WTC11 (cell line): ENCODE measurements around the gene LPCAT1. TPM values are rescaled to one million over a fixed set of nuclear protein-coding genes. Genes with fewer than 3 reads are reported as not detected.
"Not testable (repeated sequence)": the region's sequence is repeated elsewhere in the genome, so short reads cannot be mapped to it uniquely, and the experiment has no call there.

Source experiments
- ATAC-seq: fragments of 200-7000 bp; cut with Tn5 transposase; 2 replicates; pipeline ENCODE4 v1.10.0; 2021; ENCODE audit warnings: mild to moderate bottlenecking, moderate library complexity
- CTCF ChIA-PET: fragments of 300-600 bp; sonication (Branson Sonifier 250); formaldehyde crosslinking; loops from one replicate; lab custom pipeline; 2021; ENCODE audit warnings: antibody characterized with exemption; lab: Charles Lee
- POLR2A ChIA-PET: fragments of 350-600 bp; sonication (Branson Sonifier 250); formaldehyde crosslinking; loops from one replicate; lab custom pipeline; 2021; ENCODE audit warnings: antibody characterized with exemption; lab: Charles Lee
- DNase-seq: peaks from one replicate; pipeline ENCODE4 v3.0.0; 2021; ENCODE audit warnings: low spot score
- H3K27ac Mint-ChIP-seq: 2 replicates; pipeline ENCODE4 v1.8.0; 2021; ENCODE audit warnings: mixed read lengths
- H3K27me3 Mint-ChIP-seq: 2 replicates; pipeline ENCODE4 v1.8.0; 2021; ENCODE audit warnings: low read depth, mild to moderate bottlenecking, moderate library complexity, mixed read lengths
- H3K36me3 Mint-ChIP-seq: 2 replicates; pipeline ENCODE4 v1.8.0; 2021; ENCODE audit warnings: mixed read lengths
- H3K4me1 Mint-ChIP-seq: 2 replicates; pipeline ENCODE4 v1.8.0; 2022; ENCODE audit warnings: mixed read lengths
- H3K4me3 Mint-ChIP-seq: 2 replicates; pipeline ENCODE4 v1.8.0; 2021; ENCODE audit warnings: mild to moderate bottlenecking, moderate library complexity, mixed read lengths
- H3K9me3 Mint-ChIP-seq: 2 replicates; pipeline ENCODE4 v1.8.0; 2021; ENCODE audit warnings: mixed read lengths
- CREM ChIP-seq: sonication (generic); formaldehyde crosslinking; IDR thresholded peaks from 2 replicates; pipeline ENCODE4 v1.8.1; 2022; ENCODE audit warnings: mild to moderate bottlenecking, missing genetic modification reagents, moderate library complexity
- EMX1 ChIP-seq: fragments of 250-450 bp; sonication (Bioruptor Pico); IDR thresholded peaks from 2 replicates; pipeline ENCODE4 v1.8.0; 2021; ENCODE audit warnings: mild to moderate bottlenecking
- GABPB1 ChIP-seq: sonication (generic); formaldehyde crosslinking; IDR thresholded peaks from 2 replicates; pipeline ENCODE4 v1.8.1; 2023; ENCODE audit warnings: mild to moderate bottlenecking, missing genetic modification reagents
- GRHL2 ChIP-seq: fragments of 250-450 bp; sonication (Bioruptor Pico); IDR thresholded peaks from 2 replicates; pipeline ENCODE4 v1.8.0; 2022; ENCODE audit warnings: mild to moderate bottlenecking, moderate library complexity; ENCODE audit not compliant: insufficient replicate concordance, severe bottlenecking
- MXD4 ChIP-seq: fragments of 250-450 bp; sonication (Bioruptor Pico); IDR thresholded peaks from 2 replicates; pipeline ENCODE4 v1.8.0; 2021; ENCODE audit warnings: mild to moderate bottlenecking, moderate library complexity, borderline replicate concordance
- TCF7 ChIP-seq: sonication (generic); formaldehyde crosslinking; IDR thresholded peaks from 2 replicates; pipeline ENCODE4 v1.8.0; 2022; ENCODE audit warnings: mild to moderate bottlenecking, low read depth, missing genetic modification reagents, moderate library complexity
- ZNF138 ChIP-seq: sonication (generic); formaldehyde crosslinking; conservative IDR thresholded peaks from 2 replicates; pipeline ENCODE4 v1.8.1; 2022; ENCODE audit warnings: mild to moderate bottlenecking, moderate library complexity, missing genetic modification reagents
- ZNF317 ChIP-seq: sonication (generic); formaldehyde crosslinking; IDR thresholded peaks from 2 replicates; pipeline ENCODE4 v1.8.1; 2023; ENCODE audit warnings: low read depth, mild to moderate bottlenecking, moderate library complexity, missing genetic modification reagents, borderline replicate concordance
- total RNA-seq: library from RNA; stranded (reverse); gene quantifications from 3 replicates; pipeline ENCODE4 v1.2.3, GENCODE V29; 2021
- TF ChIP-seq, protein P1 (sequence below): sonication (generic); formaldehyde crosslinking; IDR thresholded peaks from 2 replicates; pipeline ENCODE4 v1.8.0; 2023; ENCODE audit warnings: mild to moderate bottlenecking, missing genetic modification reagents
- TF ChIP-seq, protein P2 (sequence below): sonication (generic); formaldehyde crosslinking; IDR thresholded peaks from 2 replicates; pipeline ENCODE4 v1.8.1; 2022; ENCODE audit warnings: mild to moderate bottlenecking, moderate library complexity, missing genetic modification reagents
- TF ChIP-seq, protein P3 (sequence below): fragments of 250-450 bp; sonication (Bioruptor Pico); conservative IDR thresholded peaks from 2 replicates; pipeline ENCODE4 v1.9.0; 2021; ENCODE audit warnings: mild to moderate bottlenecking
- TF ChIP-seq, protein P4 (sequence below): sonication (generic); formaldehyde crosslinking; IDR thresholded peaks from 2 replicates; pipeline ENCODE4 v1.8.1; 2023; ENCODE audit warnings: mild to moderate bottlenecking, missing genetic modification reagents

The LPCAT1 gene
- total RNA-seq, 1 experiment from 2014 or later = 206 TPM

DNA sequence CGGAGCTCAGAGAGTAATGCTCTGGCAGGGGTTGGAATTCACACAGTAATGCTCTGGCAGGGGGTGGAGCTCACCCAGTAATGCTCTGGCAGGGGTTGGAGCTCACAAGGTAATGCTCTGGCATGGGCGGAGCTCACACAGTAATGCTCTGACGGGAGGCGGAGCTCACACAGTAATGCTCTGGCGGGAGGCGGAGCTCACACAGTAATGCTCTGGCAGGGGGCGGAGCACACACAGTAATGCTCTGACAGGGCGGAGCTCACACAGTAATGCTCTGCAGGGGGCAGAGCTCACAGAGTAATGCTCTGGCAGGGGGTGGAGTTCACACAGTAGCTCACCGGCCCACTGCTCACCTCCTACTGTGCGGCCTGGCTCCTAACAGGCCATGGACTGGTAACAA is 47.2 kb upstream of the LPCAT1 start (continued):
- TF ChIP-seq ZNF317 (CRISPR knock-in tag) (no peak), TCF7 (CRISPR knock-in tag) (no peak), MXD4 (CRISPR knock-in tag) (no peak)
- TF ChIP-seq, protein P1, sequence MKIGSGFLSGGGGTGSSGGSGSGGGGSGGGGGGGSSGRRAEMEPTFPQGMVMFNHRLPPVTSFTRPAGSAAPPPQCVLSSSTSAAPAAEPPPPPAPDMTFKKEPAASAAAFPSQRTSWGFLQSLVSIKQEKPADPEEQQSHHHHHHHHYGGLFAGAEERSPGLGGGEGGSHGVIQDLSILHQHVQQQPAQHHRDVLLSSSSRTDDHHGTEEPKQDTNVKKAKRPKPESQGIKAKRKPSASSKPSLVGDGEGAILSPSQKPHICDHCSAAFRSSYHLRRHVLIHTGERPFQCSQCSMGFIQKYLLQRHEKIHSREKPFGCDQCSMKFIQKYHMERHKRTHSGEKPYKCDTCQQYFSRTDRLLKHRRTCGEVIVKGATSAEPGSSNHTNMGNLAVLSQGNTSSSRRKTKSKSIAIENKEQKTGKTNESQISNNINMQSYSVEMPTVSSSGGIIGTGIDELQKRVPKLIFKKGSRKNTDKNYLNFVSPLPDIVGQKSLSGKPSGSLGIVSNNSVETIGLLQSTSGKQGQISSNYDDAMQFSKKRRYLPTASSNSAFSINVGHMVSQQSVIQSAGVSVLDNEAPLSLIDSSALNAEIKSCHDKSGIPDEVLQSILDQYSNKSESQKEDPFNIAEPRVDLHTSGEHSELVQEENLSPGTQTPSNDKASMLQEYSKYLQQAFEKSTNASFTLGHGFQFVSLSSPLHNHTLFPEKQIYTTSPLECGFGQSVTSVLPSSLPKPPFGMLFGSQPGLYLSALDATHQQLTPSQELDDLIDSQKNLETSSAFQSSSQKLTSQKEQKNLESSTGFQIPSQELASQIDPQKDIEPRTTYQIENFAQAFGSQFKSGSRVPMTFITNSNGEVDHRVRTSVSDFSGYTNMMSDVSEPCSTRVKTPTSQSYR (CRISPR knock-in tag) = no peak
- TF ChIP-seq, protein P2, sequence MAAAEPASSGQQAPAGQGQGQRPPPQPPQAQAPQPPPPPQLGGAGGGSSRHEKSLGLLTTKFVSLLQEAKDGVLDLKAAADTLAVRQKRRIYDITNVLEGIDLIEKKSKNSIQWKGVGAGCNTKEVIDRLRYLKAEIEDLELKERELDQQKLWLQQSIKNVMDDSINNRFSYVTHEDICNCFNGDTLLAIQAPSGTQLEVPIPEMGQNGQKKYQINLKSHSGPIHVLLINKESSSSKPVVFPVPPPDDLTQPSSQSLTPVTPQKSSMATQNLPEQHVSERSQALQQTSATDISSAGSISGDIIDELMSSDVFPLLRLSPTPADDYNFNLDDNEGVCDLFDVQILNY (CRISPR knock-in tag) = no peak

DNA sequence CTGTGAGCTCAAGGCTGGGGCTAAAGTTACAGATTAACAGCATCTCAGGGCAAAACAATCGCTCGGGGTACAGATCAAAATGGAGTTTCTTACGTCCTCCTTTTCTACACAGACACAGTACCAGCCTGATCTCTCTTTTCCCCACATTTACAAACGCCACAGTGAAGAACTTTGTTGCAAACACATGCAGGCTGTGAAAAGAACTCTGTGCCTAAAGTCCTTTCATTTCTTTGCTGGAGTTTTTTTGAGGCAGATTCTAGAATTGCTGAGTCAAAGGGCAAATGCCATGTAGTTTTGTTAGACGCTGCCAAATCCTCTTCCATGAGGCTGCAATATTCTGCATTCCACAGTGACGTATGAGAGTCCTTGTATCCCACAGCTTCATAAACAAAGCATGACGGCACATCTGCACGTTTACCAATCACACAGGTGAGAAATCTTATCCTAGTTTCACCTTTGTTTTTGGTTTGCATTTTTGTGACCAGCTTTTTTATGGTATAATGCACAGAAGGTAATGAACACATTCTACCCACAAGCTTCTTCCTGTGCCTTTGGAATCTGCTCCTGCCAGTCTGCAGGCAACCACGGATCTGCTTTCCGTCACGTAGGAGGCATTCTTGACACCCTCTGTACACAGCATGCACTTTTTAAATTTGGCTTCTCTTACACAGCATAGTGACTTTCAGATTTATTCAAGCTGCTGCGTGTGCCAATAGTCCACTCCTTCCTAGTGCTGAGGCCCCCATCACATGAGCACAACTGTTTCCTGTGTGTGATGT is 44.6 kb upstream of the LPCAT1 start:
- DNase-seq (no peak), ATAC-seq (no peak)
- no peak for TF ChIP-seq ZNF138 (CRISPR knock-in tag)
- no peak; the same call in 1 of the 2 replicates for TF ChIP-seq GABPB1 (CRISPR knock-in tag)
- no peak for TF ChIP-seq GRHL2 (CRISPR knock-in tag)
- TF ChIP-seq, protein P3, sequence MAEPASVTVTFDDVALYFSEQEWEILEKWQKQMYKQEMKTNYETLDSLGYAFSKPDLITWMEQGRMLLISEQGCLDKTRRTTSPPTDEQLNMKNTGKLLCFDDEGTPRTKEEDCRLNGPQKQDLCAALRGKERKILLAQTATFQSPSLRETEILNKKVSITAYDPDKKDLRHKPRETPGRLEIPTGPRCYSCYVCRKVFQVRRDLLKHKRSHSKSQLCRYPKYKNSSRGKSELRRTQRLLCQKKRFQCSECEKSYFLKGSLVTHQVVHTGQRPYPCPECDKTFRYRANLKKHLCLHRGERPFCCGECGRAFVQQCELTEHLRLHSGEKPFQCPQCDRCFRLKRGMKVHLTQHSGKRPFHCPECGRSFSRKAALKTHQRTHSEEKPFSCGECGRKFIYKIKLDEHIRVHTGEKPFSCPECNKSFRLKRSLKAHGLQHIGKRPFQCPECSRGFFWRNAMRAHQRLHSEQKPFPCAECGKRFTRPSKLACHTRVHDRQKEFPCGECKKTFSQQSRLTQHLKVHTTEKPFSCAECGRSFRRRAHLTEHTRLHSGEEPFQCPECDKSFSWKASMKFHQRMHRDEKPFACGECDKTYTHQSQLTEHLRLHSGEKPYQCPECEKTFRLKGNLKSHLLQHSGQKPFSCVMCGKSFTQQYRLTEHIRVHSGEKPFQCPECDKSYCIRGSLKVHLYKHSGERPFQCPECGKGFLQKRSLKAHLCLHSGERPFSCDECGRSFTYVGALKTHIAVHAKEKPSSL (CRISPR knock-in tag) = no peak
- TF ChIP-seq CREM = no peak
- TF ChIP-seq EMX1 (CRISPR knock-in tag) = no peak
- TF ChIP-seq, protein P4, sequence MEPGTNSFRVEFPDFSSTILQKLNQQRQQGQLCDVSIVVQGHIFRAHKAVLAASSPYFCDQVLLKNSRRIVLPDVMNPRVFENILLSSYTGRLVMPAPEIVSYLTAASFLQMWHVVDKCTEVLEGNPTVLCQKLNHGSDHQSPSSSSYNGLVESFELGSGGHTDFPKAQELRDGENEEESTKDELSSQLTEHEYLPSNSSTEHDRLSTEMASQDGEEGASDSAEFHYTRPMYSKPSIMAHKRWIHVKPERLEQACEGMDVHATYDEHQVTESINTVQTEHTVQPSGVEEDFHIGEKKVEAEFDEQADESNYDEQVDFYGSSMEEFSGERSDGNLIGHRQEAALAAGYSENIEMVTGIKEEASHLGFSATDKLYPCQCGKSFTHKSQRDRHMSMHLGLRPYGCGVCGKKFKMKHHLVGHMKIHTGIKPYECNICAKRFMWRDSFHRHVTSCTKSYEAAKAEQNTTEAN (CRISPR knock-in tag) = no peak
- ChIA-PET POLR2A (no interaction called here), CTCF (no interaction called here)
- H3K36me3 Mint-ChIP-seq = peaks cover 34% of the 10 kb centered on the region
- H3K9me3 Mint-ChIP-seq = peaks cover 15% of the 10 kb centered on the region
- no peak overlapping the region for H3K4me3 Mint-ChIP-seq
- H3K27me3 Mint-ChIP-seq = no peaks in the 10 kb centered on the region
- H3K27ac Mint-ChIP-seq = no peak overlapping the region
- H3K4me1 Mint-ChIP-seq = no peaks in the 10 kb centered on the region

DNA sequence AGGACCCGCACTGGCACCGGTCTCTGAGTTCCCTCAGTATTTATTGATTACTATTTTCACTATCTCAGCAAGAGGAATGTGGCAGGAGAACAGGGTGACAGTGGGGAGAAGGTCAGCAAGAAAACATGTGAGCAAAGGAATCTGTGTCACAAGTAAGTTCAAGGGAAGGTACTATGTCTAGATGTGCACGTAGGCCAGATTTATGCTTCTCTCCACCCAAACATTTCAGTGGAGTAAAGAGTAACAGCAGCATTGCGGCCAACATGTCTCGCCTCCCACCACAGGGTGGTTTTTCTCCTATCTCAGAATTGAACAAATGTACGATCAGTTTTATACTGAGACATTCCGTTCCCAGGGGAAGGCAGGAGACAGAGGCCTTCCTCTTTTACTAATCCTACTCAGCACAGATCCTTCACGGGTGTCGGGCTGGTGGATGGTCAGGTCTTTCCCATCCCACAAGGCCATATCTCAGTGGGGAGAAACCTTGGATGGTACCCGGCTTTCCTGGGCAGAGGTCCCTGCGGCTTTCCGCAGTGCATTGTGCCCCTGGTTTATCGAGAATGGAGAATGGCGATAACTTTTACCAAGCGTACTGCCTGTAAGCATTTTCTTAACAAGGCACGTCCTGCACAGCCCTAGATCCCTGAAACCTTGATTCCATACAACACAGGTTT is 43.9 kb upstream of the LPCAT1 start:
- CTCF ChIA-PET, H3K27me3 Mint-ChIP-seq, DNase-seq, H3K4me1 Mint-ChIP-seq, POLR2A ChIA-PET, H3K4me3 Mint-ChIP-seq, ATAC-seq, H3K27ac Mint-ChIP-seq: not testable (repeated sequence)
- peaks cover 27% of the 10 kb centered on the region for H3K36me3 Mint-ChIP-seq
- H3K9me3 Mint-ChIP-seq = peaks cover 18% of the 10 kb centered on the region
